Hematopoietic multipotent progenitor cell treated with erythropoietin and hydrocortisone succinate and interleukin-3 and kit ligand, for 15 days (in vitro differentiated cells): Measurements from ENCODE around the gene MXD4.
"Not testable (repeated sequence)": the region's sequence is repeated elsewhere in the genome, so short reads cannot be mapped to it uniquely, and the experiment has no call there.

Experiments used
- DNase-seq: peaks from one replicate; pipeline ENCODE4 v3.0.0-alpha.2; 2015; ENCODE audit warnings: low spot score

Gene MXD4

DNA sequence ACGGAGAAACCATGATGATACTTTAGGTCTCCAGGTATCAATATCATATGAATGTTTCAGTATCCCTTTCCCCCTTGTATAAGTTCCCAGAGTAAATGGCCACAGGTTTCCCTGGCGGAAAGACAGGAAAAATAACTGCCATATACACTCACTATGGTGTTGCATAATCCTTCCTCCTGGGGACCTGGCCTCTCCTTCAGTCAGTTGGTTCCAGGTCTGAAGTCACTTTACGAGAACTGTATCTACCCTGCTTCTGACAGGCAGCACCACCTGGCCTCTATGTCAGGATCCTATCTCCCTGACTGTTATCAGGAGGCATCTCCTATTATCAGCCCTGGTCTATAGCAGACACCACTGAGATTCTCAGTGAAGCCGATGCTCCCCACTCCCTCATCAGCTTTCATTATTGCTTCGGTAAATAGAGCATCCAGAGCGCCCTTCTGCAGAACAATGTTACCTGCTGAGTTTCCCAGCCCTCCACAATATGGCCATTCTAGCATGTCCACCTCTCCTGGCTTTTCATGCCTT lies 42.6 kb downstream of the MXD4 start:
- DNase-seq = no peak

DNA sequence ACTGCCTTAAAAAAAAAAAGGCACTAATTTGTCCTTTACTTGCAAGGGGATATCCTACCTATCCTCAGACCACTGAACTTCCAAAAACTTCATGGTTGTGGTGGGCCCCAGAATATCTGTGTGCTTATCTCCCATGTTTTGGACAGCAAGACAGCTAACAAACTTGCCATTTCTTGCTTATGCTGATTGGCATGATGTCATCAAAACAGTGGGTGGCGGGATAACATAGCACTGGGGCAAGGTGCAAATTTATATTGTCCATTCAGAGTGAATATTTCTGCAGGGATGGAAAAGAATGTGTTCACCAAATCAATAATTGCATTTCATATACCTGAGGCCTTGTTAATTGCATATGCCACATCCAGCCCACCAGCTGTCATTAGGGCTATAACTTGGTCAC lies 43.5 kb downstream of the MXD4 start:
- no peak for DNase-seq

GRCh38 chr4:2217726-2218125 lies 44.2 kb downstream of the MXD4 start:
- DNase-seq = no peak

DNA sequence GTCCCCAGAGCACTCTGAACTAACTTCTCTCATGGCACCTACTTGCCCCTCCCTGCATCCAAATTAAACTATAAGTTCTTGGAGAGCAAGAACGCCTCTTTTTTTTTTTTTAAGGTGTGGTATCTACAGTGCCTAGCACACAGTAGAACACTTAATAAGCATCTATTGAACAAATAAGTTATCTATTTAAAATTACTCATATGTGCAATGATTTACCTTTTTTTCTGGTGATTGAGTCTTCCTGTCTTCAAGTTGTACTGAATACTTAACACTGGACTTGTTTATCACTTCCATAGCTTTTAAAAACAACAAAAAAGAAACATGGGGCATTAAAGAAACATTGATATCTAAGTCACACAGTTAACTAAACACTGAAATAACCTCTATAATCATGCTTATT lies 49.1 kb downstream of the MXD4 start:
- DNase-seq = no peak

DNA sequence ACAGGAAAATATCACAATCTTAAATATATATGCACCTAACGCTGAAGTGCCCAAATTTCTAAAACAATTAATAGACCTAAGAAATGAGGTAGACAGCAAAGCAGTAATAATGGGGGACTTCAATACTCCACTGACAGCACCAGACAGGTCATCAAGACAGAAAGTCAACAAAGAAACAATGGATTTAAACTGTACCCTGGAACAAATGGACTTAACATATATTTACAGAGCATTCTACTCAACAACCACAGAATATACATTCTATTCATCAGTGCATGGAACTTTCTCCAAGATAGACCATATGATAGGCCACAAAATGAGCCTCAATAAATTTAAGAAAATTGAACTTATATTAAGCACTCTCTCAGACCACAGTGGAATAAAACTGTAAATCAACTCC lies 59.1 kb downstream of the MXD4 start:
- DNase-seq = not testable (repeated sequence)
